MM.1S (cell line): ENCODE data around the gene COBLL1.

Experiments used
- DNase-seq: peaks from one replicate; pipeline ENCODE4 v3.0.0-alpha.2; 2015
- H2AFZ ChIP-seq: fragments of 300-600 bp; sonication (generic); 2 replicates; pipeline ENCODE4 v1.6.0; 2016; ENCODE audit warnings: antibody characterized with exemption, low read length
- H3F3A ChIP-seq: fragments of 300-600 bp; sonication (generic); 2 replicates; pipeline ENCODE4 v1.6.1; 2016; ENCODE audit warnings: mild to moderate bottlenecking, antibody characterized with exemption, low read length, moderate library complexity, mixed read lengths; ENCODE audit not compliant: insufficient read depth
- H3K27ac ChIP-seq: fragments of 300-600 bp; sonication (generic); 2 replicates; pipeline ENCODE4 v1.5.1; 2016; ENCODE audit warnings: mild to moderate bottlenecking, low read length
- H3K27me3 ChIP-seq: fragments of 300-600 bp; sonication (generic); replicated peaks from 2 replicates; pipeline ENCODE4 v1.6.0; 2016; ENCODE audit warnings: low read length; ENCODE audit not compliant: insufficient read depth
- H3K36me3 ChIP-seq: fragments of 300-600 bp; sonication (generic); replicated peaks from 2 replicates; pipeline ENCODE4 v1.6.1; 2016; ENCODE audit warnings: mild to moderate bottlenecking, low read length, mixed read lengths; ENCODE audit not compliant: insufficient read depth
- H3K4me1 ChIP-seq: fragments of 300-600 bp; sonication (generic); 2 replicates; pipeline ENCODE4 v1.6.1; 2016; ENCODE audit warnings: low read length, mixed read lengths
- H3K4me2 ChIP-seq: fragments of 300-600 bp; sonication (generic); 2 replicates; pipeline ENCODE4 v1.6.0; 2016; ENCODE audit warnings: low read depth, low read length
- H3K4me3 ChIP-seq: fragments of 300-600 bp; sonication (generic); 2 replicates; pipeline ENCODE4 v1.5.1; 2016; ENCODE audit warnings: low read length, mixed read lengths
- H3K79me2 ChIP-seq: fragments of 300-600 bp; sonication (generic); 2 replicates; pipeline ENCODE4 v1.6.1; 2016; ENCODE audit warnings: mixed run types, low read length, mixed read lengths
- H3K9ac ChIP-seq: fragments of 300-600 bp; sonication (generic); 2 replicates; pipeline ENCODE4 v1.6.1; 2016; ENCODE audit warnings: low read length, mixed read lengths
- H3K9me2 ChIP-seq: fragments of 300-600 bp; sonication (generic); replicated peaks from 2 replicates; pipeline ENCODE4 v1.6.1; 2016; ENCODE audit warnings: mild to moderate bottlenecking, low read length, mixed read lengths; ENCODE audit not compliant: insufficient read depth
- H3K9me3 ChIP-seq: fragments of 300-600 bp; sonication (generic); replicated peaks from 2 replicates; pipeline ENCODE4 v1.6.1; 2016; ENCODE audit warnings: mild to moderate bottlenecking, low read length, mixed read lengths; ENCODE audit not compliant: insufficient read depth
- H4K20me1 ChIP-seq: fragments of 300-600 bp; sonication (generic); 2 replicates; pipeline ENCODE4 v1.6.1; 2016; ENCODE audit warnings: mild to moderate bottlenecking, low read length, moderate library complexity, mixed read lengths; ENCODE audit not compliant: insufficient read depth
- EZH2 ChIP-seq: fragments of 300-600 bp; sonication (generic); optimal IDR thresholded peaks from 2 replicates; pipeline ENCODE3; 2017; ENCODE audit warnings: low read depth, mild to moderate bottlenecking, antibody characterized with exemption, low read length, mixed read lengths
- EZH2phosphoT487 ChIP-seq: fragments of 300-600 bp; sonication (generic); IDR thresholded peaks from 2 replicates; pipeline ENCODE4 v1.6.1; 2018; ENCODE audit warnings: antibody characterized with exemption, low read length
- TF ChIP-seq, protein P1 (sequence below): fragments of 300-600 bp; sonication (generic); IDR thresholded peaks from 2 replicates; pipeline ENCODE4 v1.5.1; 2016; ENCODE audit warnings: antibody characterized with exemption, low read length, mixed read lengths

COBLL1 gene

DNA sequence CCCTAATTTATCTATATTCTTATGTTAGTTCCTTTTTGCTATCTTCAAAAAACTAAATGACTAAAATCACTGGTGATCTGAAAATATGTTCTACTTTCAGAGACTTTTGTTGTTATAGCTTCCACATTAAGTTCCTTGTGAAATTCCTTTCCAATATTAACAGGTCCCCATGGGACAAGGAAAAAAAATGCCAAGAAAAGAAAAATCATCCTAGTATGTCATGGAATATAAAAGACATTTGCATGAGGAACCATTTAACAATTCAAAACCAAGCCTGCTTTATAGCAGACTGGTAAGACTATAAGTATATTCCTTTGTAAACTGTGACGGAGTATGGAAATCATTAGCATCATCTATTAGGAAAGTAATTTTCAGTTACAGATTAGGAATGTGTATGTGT, 48.1 kb downstream of the COBLL1 start:
- Histone ChIP-seq H3K9me2 (no peaks in the 10 kb centered on the region), H3K4me2 (no peak overlapping the region), H2AFZ (no peak overlapping the region), H3K79me2 (peaks cover 11% of the 10 kb centered on the region; the same call in 1 of the 2 replicates), H3K27ac (no peak overlapping the region), H3K9ac (no peak overlapping the region), H4K20me1 (no peaks in the 10 kb centered on the region), H3F3A (no peaks in the 10 kb centered on the region), H3K4me3 (no peak overlapping the region), H3K36me3 (no peaks in the 10 kb centered on the region), H3K27me3 (no peaks in the 10 kb centered on the region), H3K4me1 (no peaks in the 10 kb centered on the region), H3K9me3 (no peaks in the 10 kb centered on the region)
- DNase-seq, result no peak
- TF ChIP-seq, protein P1, sequence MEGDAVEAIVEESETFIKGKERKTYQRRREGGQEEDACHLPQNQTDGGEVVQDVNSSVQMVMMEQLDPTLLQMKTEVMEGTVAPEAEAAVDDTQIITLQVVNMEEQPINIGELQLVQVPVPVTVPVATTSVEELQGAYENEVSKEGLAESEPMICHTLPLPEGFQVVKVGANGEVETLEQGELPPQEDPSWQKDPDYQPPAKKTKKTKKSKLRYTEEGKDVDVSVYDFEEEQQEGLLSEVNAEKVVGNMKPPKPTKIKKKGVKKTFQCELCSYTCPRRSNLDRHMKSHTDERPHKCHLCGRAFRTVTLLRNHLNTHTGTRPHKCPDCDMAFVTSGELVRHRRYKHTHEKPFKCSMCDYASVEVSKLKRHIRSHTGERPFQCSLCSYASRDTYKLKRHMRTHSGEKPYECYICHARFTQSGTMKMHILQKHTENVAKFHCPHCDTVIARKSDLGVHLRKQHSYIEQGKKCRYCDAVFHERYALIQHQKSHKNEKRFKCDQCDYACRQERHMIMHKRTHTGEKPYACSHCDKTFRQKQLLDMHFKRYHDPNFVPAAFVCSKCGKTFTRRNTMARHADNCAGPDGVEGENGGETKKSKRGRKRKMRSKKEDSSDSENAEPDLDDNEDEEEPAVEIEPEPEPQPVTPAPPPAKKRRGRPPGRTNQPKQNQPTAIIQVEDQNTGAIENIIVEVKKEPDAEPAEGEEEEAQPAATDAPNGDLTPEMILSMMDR, result no peak
- TF ChIP-seq EZH2phosphoT487 (no peak), EZH2 (no peak)

DNA sequence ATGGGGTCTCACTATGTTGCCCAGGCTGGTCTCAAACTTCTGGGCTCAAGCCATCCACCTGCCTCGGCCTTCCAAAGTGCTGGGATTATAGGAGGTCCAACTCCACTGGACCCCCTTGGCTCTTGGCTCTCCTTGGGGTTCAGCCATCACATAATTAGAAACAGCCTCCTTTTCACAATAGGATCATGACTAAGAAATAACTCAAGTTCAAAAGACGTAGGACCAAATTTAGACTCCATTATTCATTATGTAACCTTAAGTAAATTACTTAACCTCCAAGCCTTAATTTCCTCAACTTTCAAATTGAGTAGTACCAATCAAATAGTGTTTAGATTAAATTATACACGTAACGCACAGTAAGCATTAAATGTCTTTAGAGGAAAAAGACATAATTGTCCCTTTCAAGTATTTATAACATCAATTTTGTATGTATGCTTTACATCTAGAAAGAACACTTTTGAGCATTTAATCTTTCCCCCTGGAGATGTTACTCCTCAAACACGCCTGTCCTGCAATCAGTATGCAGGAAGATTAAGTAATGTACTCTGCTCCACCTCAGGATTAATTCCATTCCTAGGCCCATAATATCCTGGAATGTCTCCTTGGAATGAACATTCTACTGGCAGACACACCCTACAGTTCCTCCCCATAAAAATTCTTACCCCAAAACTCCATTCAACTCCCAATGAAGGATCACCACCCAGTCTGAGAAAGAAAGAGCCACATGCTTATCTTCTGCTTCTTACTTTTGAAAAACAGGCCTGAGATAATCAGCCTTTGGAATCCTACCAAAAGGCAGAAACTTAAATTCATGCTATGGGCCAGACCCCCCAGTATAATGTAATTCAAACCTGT, 49.1 kb downstream of the COBLL1 start:
- Histone ChIP-seq H3K27me3 (no peaks in the 10 kb centered on the region), H3K9me3 (no peaks in the 10 kb centered on the region), H3K36me3 (no peaks in the 10 kb centered on the region), H3F3A (no peaks in the 10 kb centered on the region), H4K20me1 (no peaks in the 10 kb centered on the region), H3K9me2 (no peaks in the 10 kb centered on the region), H3K79me2 (peaks cover 8% of the 10 kb centered on the region; the same call in 1 of the 2 replicates), H2AFZ (no peak overlapping the region), H3K27ac (no peak overlapping the region), H3K4me1 (no peaks in the 10 kb centered on the region), H3K4me3 (no peak overlapping the region), H3K4me2 (no peak overlapping the region), H3K9ac (no peak overlapping the region)
- no peak for DNase-seq
- no peak for TF ChIP-seq EZH2phosphoT487
- no peak for TF ChIP-seq EZH2
- TF ChIP-seq, protein P1, result no peak

DNA sequence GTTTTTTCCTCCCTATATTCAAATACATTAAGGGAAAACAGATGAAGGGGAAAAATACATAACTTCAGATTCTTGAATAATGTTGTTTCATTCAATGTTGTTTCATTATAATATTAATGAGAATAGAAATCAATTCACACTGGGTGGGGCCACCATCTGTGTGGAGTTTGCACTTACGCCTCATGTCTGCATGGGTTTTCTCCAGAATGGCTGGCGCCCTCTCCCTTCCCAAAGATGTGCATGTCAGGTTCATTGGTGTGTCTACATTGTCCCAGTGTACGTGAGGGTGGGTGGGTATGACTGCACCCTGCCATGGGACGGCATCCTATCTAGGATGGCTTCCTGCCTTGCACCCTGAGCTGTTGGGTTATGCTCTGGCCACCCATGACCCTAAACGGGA, 51.7 kb downstream of the COBLL1 start:
- Histone ChIP-seq H3K9me2 (no peaks in the 10 kb centered on the region), H4K20me1 (no peaks in the 10 kb centered on the region), H3K27ac (no peak overlapping the region), H3K36me3 (no peaks in the 10 kb centered on the region), H3K27me3 (no peaks in the 10 kb centered on the region), H3K79me2 (peaks cover 7% of the 10 kb centered on the region; the same call in 1 of the 2 replicates), H3K4me1 (no peaks in the 10 kb centered on the region), H3K4me3 (no peak overlapping the region), H3F3A (no peaks in the 10 kb centered on the region), H3K4me2 (no peak overlapping the region), H3K9me3 (no peaks in the 10 kb centered on the region), H3K9ac (no peak overlapping the region), H2AFZ (no peak overlapping the region)
- no peak for DNase-seq
- TF ChIP-seq, protein P1, result no peak
- TF ChIP-seq EZH2phosphoT487 (no peak), EZH2 (no peak)
